DMS 273 (cell line): Measurements from ENCODE around the gene ACO1.

ENCODE experiments used
- DNase-seq: peaks from one replicate; lab custom pipeline; 2025; ENCODE audit not compliant: unreplicated experiment; lab: John Stamatoyannopoulos, UW

ACO1 gene

GRCh38 chr9:32414856-32415255, 30.4 kb downstream of the ACO1 start:
- no peak for DNase-seq

GRCh38 chr9:32419921-32420320, 35.5 kb downstream of the ACO1 start:
- peak; percentile 76 for DNase-seq

- DNase-seq = no peak
Observed at GRCh38 chr9:32422237-32422806, 37.9 kb downstream of the ACO1 start.

DNA sequence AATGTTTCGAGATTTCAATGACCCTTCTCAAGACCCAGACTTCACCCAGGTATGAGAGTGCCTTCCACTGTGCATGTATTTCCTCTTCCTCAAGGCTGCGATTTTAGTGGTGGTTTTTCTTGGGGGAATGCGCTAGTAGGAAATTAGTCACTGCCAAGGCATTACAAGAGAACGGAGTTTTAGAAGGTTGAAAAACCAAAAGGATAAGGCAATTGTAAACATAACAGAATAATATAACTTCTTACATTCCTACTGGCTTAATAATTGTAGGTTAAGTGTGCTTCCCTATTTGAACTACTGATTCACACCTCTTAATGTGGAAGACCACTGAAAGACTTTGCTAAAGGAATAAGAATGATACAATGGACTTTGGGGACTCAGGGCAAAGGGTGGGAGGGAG, 38.9 kb downstream of the ACO1 start:
- no peak for DNase-seq

DNA sequence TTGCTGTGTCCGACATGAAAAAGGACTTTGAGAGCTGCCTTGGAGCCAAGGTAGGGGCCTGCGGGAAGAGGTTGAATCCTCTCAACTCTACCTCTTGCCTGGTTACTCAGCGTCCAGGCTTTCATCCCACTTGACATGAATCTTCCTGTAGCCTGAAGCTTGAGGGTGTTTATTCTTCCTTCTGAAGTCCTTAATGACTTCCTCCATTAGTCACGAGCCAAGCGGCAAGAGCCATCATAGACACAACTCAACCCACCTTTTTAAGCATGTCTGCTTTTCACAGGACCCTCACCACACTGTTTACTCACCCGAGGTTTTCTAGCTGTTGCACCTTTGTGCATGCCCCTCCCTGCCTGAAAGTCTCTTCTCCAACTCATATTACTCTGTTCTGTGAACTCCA, 40.2 kb downstream of the ACO1 start:
- DNase-seq = no peak

GRCh38 chr9:32426278-32426939, 42.0 kb downstream of the ACO1 start:
- DNase-seq = no peak

- no peak for DNase-seq
Observed at GRCh38 chr9:32427111-32427873, 42.8 kb downstream of the ACO1 start.

GRCh38 chr9:32430720-32431119, 46.3 kb downstream of the ACO1 start:
- DNase-seq = no peak

GRCh38 chr9:32431196-32431595, 46.8 kb downstream of the ACO1 start:
- no peak for DNase-seq

GRCh38 chr9:32431940-32432555, 47.6 kb downstream of the ACO1 start:
- DNase-seq = peak; percentile 49

GRCh38 chr9:32434892-32435291, 50.4 kb downstream of the ACO1 start:
- DNase-seq = no peak

DNA sequence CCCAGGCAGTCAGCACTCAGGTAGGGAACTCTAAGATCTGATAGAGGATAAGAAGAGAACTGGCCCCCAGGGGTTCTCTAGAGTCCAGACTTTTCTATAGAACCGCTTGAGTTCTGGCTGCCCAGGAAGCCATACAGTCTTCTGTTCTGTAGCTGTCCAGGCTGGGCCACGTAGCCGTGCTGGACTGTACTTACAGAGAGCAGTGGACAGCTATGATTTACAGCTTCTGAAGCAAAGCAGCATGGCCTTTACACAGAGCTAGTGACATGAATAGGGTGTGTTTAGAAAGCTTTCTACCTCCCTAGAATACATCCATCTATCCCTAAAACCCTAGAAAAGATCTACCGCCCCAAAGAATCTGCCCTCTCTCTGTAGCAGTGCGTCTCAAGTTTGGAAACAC, 57.2 kb downstream of the ACO1 start:
- no peak for DNase-seq

DNA sequence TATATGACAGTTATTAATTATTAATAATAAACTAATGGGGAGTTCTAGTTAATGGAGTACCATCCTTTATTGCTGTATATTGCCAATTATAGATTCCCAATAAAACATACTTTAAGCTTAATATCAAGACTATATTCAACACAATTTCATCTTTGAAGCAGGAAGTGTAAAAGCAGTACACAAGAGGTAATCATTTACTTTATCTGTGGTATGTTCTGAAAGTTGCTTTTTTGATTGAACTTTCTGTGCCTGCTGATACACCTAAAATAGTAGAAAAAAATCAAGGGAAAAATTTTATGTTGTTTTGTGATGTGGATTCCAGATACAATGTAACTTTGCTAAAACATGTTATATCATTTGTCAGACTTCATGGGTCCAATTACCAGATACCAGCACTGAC, 58.0 kb downstream of the ACO1 start:
- no peak for DNase-seq

- DNase-seq = no peak
Observed at GRCh38 chr9:32449969-32450368, 65.5 kb downstream of the ACO1 start.

- DNase-seq = no peak
Observed at GRCh38 chr9:32454280-32454679, 69.8 kb downstream of the ACO1 start.

- no peak for DNase-seq
Observed at GRCh38 chr9:32455738-32456137, 71.3 kb downstream of the ACO1 start.

- no peak for DNase-seq
Observed at GRCh38 chr9:32456564-32456963, 72.1 kb downstream of the ACO1 start.

DNA sequence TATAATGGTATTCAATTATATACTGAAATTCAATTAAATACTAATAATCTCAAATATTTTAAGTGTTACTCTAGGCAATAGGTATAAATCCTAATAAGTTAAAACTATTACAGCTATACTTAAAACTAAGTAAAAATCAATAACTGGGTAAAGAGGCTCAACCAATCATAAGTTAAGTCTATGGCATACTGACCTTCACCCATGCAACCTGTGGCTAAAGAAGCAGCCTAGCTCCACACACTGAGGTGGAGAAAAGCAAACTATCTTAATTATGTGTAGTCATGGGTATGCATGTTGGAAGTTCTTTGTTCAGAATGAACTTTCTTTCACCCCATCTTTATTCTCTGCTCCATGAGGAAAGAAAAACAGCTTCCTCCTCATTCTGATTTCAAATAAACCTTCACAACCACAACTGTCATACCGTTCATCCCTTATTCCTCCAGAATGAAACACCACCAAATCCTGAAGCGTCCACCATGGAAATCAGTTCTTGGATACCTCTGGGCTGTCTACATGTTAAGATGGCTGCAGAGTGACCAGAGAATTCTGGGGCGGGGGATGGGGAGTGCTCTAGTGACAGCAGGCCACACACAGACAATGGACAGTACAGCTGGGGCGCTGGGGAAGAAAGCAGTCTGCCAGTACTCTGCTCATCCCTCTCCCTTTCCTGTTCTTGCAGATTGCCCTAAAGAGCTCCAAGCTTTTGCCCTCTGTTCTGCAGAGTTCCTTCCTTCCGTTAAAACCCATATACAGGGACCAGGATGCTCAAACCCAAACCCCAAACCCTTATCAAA, 79.3 kb downstream of the ACO1 start:
- no peak for DNase-seq

DNA sequence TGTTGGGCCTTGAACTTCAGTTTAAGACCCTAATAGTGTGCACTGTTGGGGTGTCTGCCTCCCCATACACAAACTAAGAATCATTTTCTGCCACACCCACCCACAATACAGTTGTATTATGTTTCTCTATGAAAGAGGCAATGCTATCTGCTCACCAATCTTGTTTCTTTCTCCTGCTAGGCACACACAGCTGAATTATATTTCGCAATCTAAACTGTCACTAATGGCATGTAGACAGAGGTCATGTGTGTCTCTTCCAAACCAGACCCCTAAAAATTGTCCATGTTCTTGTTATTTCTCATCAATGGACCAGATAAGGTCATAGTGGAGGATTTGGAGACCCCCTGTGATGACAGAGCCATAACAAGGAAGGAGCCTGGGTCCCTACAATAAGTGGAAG, 84.3 kb downstream of the ACO1 start:
- no peak for DNase-seq

- no peak for DNase-seq
Observed at GRCh38 chr9:32472344-32472743, 87.9 kb downstream of the ACO1 start.

DNA sequence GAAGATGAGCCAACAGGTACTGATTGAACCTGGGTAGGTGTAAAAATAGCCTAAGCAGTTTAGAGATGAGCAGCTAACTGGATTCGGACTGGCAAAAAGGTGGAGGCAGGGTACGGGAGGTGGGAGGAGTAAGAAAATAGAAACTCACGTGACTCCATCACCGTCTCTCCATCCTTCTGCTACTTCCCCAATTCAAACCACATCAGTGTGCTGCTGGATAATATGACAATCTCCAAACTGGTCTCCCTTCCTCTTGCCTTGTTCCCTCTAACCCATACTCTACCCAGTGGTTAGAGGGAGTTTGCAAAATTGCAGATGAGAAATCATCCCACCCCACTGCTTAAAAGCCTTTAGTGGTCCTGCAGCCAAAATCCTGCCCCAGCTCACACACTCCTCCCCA, 98.9 kb downstream of the ACO1 start:
- no peak for DNase-seq
